Measurements from ENCODE around the gene FMN2. TPM values are rescaled to one million over a fixed set of nuclear protein-coding genes. Genes with fewer than 3 reads are reported as not detected.

Gene FMN2
- total and polyA plus RNA-seq, 2 experiments from 2014 or later: 0.97 TPM; not detected in 1

GRCh38 chr1:240074908-240075307, 16.8 kb upstream of the FMN2 start:
- Histone ChIP-seq H3K36me3 (replicated peaks; ENCODE audit: insufficient read depth, low read depth) (no peaks in the 10 kb centered on the region), H3K4me1 (ENCODE audit: insufficient read depth) (no peaks in the 10 kb centered on the region), H4K20me1 (ENCODE audit: insufficient read depth, poor library complexity, severe bottlenecking) (no peaks in the 10 kb centered on the region), H2AFZ (no peak overlapping the region), H3K27me3 (no peaks in the 10 kb centered on the region), H3K9me2 (replicated peaks; ENCODE audit: insufficient read depth) (no peaks in the 10 kb centered on the region), H3K4me3 (no peak overlapping the region), H3K4me2 (no peak overlapping the region), H3K79me2 (no peaks in the 10 kb centered on the region), H3K27ac (no peak overlapping the region), H3K9me3 (ENCODE audit: low read depth) (no peaks in the 10 kb centered on the region)
- 77% methylated on average over 3 of the region's 3 CpGs for WGBS (ENCODE audit: low lambda C conversion rate, missing lambda C conversion rate)
- DNase-seq (ENCODE audit: low spot score): no peak
- no peak for TF ChIP-seq CTCF (IDR thresholded peaks at IDR 0.05; ENCODE audit: poor library complexity)

- peaks cover 27% of the 10 kb centered on the region for H3K27me3 ChIP-seq
- no peak overlapping the region for H3K4me3 ChIP-seq
- no peak overlapping the region for H3K27ac ChIP-seq
- no peaks in the 10 kb centered on the region for H3K79me2 ChIP-seq
- TF ChIP-seq CTCF (IDR thresholded peaks at IDR 0.05; ENCODE audit: poor library complexity): no peak
- TF ChIP-seq EZH2phosphoT487 (IDR thresholded peaks at IDR 0.05; ENCODE audit: low read depth, severe bottlenecking, unreplicated experiment): no peak
- TF ChIP-seq EZH2 (IDR thresholded peaks at IDR 0.05; ENCODE audit: borderline replicate concordance): no peak
- no peak overlapping the region for H2AFZ ChIP-seq
- WGBS (ENCODE audit: low lambda C conversion rate, missing lambda C conversion rate): 56% methylated on average over 1 of the region's 1 CpG
- no peaks in the 10 kb centered on the region for H3K4me1 ChIP-seq (ENCODE audit: insufficient read depth)
- no peaks in the 10 kb centered on the region for H4K20me1 ChIP-seq (ENCODE audit: insufficient read depth, poor library complexity, severe bottlenecking)
- no peak for DNase-seq (ENCODE audit: low spot score)
- no peaks in the 10 kb centered on the region for H3K36me3 ChIP-seq (replicated peaks; ENCODE audit: insufficient read depth, low read depth)
- no peak overlapping the region for H3K4me2 ChIP-seq
- no peaks in the 10 kb centered on the region for H3K9me3 ChIP-seq (ENCODE audit: low read depth)
- H3K9me2 ChIP-seq (replicated peaks; ENCODE audit: insufficient read depth): no peaks in the 10 kb centered on the region
Measured at GRCh38 chr1:240084337-240084736, 7.3 kb upstream of the FMN2 start.

GRCh38 chr1:240084749-240085148, 6.9 kb upstream of the FMN2 start:
- H3K4me2 ChIP-seq: no peak overlapping the region
- 44% methylated on average over 8 of the region's 8 CpGs for WGBS (ENCODE audit: low lambda C conversion rate, missing lambda C conversion rate)

More at GRCh38 chr1:240084749-240085148, 6.9 kb upstream of the FMN2 start:
- Histone ChIP-seq H3K36me3 (replicated peaks; ENCODE audit: insufficient read depth, low read depth) (no peaks in the 10 kb centered on the region), H3K4me1 (ENCODE audit: insufficient read depth) (no peaks in the 10 kb centered on the region), H3K79me2 (no peaks in the 10 kb centered on the region), H2AFZ (no peak overlapping the region), H3K9me2 (replicated peaks; ENCODE audit: insufficient read depth) (no peaks in the 10 kb centered on the region), H3K4me3 (no peak overlapping the region), H3K27ac (no peak overlapping the region), H4K20me1 (ENCODE audit: insufficient read depth, poor library complexity, severe bottlenecking) (no peaks in the 10 kb centered on the region), H3K27me3 (peaks cover 32% of the 10 kb centered on the region), H3K9me3 (ENCODE audit: low read depth) (no peaks in the 10 kb centered on the region)
- TF ChIP-seq CTCF (IDR thresholded peaks at IDR 0.05; ENCODE audit: poor library complexity) (no peak), EZH2phosphoT487 (IDR thresholded peaks at IDR 0.05; ENCODE audit: low read depth, severe bottlenecking, unreplicated experiment) (no peak), EZH2 (IDR thresholded peaks at IDR 0.05; ENCODE audit: borderline replicate concordance) (no peak)
- no peak for DNase-seq (ENCODE audit: low spot score)
